Pulmonary artery endothelial cell (primary cell): ENCODE measurements around the gene PCDH11Y. TPM values are rescaled to one million over a fixed set of nuclear protein-coding genes. Genes with fewer than 3 reads are reported as not detected.
"Not testable (repeated sequence)": the region's sequence is repeated elsewhere in the genome, so short reads cannot be mapped to it uniquely, and the experiment has no call there.

Source experiments
- DNase-seq: peaks from one replicate; pipeline ENCODE4 v3.0.0-alpha.2; 2011; ENCODE audit warnings: low read depth, low spot score
- total RNA-seq: library from RNA; depleted of rRNA; stranded (reverse); fragments of >200 nt; gene quantifications from 2 replicates; pipeline ENCODE4 v1.2.3, GENCODE V29; 2014

Gene PCDH11Y, protein sequence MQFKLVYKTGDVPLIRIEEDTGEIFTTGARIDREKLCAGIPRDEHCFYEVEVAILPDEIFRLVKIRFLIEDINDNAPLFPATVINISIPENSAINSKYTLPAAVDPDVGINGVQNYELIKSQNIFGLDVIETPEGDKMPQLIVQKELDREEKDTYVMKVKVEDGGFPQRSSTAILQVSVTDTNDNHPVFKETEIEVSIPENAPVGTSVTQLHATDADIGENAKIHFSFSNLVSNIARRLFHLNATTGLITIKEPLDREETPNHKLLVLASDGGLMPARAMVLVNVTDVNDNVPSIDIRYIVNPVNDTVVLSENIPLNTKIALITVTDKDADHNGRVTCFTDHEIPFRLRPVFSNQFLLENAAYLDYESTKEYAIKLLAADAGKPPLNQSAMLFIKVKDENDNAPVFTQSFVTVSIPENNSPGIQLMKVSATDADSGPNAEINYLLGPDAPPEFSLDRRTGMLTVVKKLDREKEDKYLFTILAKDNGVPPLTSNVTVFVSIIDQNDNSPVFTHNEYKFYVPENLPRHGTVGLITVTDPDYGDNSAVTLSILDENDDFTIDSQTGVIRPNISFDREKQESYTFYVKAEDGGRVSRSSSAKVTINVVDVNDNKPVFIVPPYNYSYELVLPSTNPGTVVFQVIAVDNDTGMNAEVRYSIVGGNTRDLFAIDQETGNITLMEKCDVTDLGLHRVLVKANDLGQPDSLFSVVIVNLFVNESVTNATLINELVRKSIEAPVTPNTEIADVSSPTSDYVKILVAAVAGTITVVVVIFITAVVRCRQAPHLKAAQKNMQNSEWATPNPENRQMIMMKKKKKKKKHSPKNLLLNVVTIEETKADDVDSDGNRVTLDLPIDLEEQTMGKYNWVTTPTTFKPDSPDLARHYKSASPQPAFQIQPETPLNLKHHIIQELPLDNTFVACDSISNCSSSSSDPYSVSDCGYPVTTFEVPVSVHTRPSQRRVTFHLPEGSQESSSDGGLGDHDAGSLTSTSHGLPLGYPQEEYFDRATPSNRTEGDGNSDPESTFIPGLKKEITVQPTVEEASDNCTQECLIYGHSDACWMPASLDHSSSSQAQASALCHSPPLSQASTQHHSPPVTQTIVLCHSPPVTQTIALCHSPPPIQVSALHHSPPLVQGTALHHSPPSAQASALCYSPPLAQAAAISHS (N-terminal part only)
- total RNA-seq, result 0.04 and 0.07 TPM in 2 replicates

- not testable (repeated sequence) for DNase-seq
Measured at GRCh38 chrY:5000057-5000456, at the start of gene PCDH11Y. TSS of gene PCDH11Y (plus strand) at chrY:5000296. CDS start at chrY:5057100, 56,804 bp downstream.

DNA sequence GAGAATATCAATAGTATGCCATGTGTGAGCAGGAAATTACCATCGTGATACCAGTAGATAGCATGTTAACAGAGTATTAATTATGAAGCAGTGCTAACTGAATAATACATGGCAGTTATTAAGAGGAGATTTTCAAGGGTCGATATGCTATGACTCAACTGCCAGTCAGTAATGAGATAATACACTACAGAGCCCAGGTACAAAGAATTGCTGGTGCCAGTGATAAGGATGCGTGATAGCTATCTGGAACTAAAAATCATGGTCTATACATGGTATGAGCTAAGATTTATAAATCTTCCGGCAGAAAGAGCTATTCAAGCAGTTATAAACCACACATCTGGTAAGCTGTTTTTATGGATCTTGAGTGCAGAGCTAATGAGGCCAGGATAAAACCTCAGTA, 32.2 kb upstream of the PCDH11Y start:
- DNase-seq, result not testable (repeated sequence)

- not testable (repeated sequence) for DNase-seq
Measured at GRCh38 chrY:4991743-4992400, 8.2 kb upstream of the PCDH11Y start.

DNA sequence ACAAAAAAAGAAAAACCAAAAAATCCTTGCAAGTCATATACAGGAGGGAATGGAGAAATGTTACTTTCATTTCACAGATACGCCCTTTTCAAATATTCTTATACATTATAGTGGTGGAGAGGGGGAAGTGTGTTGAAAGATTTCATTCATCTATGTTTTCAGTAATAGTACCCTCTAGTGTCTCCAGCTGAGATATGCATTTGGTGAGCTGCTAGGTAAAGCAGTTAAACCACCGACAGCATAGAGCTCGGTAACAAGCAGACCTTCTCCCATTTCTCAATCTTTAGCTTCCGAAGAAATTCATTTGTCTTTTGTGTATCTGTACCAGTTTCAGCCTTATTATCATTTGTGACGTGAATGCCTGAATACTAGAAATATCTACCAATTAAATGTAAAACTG, 5.2 kb upstream of the PCDH11Y start:
- not testable (repeated sequence) for DNase-seq

DNA sequence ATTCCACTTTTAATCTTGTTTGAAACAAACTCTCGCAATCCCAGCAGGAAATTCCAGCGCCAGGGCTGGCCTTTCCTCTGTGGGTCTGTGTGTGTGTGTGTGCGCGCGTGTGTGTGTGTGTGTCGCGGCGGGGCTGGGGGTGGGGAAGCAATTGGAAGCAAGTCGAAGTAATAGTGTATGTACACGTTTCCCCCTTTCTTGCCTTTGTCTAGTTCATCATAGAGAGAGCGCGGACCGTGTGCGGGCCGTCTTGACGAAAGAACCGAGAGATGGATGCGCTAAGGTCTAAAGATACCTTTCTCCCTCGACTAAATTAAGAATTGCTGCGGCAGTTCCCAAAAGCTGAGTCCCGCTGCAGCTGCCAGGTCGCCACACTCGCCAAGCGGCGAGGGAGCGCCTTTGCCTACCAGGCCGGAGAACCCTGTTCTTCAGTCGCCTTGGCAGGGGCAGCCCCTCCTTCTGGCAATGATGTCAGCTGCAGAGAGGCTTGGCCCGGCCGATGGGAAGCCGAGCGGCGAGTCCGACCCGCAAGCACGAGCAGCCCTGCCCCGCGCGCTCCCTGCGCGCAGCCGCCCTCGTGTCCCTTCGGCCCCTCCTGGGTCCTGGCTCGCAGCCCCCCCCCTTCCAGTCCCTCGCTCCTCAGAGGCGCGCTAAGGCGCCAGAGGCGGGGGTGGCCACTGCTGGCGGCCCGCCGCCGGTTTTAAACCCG, 2.5 kb downstream of the PCDH11Y start:
- DNase-seq, result not testable (repeated sequence)

GRCh38 chrY:5038972-5039523, 39.0 kb downstream of the PCDH11Y start:
- DNase-seq, result not testable (repeated sequence)

- not testable (repeated sequence) for DNase-seq
Measured at GRCh38 chrY:5083017-5083416, 82.9 kb downstream of the PCDH11Y start.

GRCh38 chrY:5182998-5183397, 182.9 kb downstream of the PCDH11Y start:
- not testable (repeated sequence) for DNase-seq

DNA sequence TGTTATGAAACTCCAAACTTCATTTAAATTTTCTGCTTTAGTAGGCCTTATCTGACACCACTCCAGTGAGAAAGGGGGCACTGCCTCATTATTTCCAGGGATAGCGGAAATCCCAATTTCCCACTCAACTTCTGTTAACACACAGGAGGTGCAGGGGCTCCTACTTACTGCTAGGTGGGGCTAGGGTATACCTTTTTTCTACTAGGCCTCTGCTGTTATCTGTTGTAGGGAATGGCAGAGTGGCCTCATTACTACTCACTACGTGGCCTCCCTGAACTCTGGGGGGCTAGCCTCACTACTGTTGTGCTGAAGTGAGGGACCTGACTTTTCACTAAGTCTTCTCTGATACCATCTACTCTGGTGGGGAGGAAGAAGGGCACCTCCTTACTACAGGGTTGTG, 215.0 kb downstream of the PCDH11Y start:
- not testable (repeated sequence) for DNase-seq

DNA sequence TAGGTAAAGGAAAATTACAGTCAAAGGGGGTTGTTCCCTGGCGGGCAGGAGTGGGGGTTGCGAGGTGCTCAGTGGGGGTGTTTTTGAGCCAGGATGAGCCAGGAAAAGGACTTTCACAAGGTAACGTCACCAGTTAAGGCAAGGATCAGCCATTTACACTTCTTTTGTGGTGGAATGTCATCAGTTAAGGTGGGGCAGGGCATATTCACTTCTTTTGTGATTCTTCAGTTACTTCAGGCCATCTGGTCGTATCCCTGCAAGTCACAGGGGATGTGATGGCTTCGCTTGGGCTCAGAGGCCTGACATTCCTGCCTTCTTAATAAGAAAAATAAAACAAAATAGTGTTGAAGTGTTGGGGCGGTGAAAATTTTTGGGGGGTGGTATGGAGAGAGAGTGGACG, 324.8 kb downstream of the PCDH11Y start:
- DNase-seq, result not testable (repeated sequence)

DNA sequence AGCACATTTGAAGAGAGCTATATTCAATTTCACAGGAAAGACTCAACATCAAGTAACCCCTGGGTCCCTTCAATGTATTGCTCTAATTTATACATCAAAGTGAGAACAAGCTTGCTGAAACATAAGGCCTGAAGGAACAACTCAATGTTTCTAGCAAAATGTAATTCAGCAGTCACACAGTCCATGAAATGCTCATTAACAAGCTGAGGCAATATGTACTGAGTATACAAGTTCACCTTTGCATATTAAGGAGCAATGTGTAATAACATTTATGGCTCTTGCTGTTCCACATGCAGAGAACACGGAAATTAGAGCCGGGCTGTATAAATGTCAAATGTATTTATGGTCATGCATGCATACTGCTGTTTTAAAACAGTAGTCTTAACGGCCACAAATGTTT, 342.1 kb downstream of the PCDH11Y start:
- not testable (repeated sequence) for DNase-seq

DNA sequence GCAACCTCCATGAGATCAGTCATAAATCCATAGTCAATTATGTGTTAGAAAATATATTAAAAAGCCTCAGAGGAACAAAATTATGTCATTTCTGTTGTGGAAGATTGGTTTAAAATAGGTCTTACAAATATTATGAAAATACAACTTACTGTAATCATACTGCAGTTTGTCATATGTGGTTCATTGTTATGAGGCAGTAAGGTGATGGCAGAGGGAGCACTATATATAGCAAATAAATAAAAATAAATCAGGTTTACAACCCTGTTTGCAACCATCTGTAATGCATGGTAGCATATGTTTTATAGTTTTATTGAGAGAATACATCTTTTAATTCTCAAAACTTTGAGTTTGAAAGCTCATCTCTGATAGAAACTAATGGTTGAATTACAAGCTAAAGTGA, 543.6 kb downstream of the PCDH11Y start:
- not testable (repeated sequence) for DNase-seq

GRCh38 chrY:5638589-5638988, 638.5 kb downstream of the PCDH11Y start:
- DNase-seq, result not testable (repeated sequence)

DNA sequence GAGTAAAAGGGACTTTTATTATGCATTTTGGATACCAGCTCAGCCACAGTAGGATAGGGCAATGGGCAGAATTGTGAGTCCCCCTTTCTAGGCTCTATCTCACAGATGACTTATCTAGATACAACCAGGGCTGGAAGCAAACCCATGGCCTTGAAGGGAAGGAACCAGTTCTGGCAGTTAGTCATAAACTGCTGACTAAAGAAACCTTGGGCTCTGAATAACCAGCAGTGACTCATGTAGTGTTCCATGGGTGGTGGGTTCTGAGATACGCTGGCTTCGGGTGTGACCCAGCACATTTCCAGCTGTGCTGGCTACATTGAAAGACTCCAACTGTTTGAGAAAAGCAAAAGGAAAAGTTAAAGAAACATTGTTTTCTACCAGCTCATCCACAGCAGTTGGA, 679.2 kb downstream of the PCDH11Y start:
- not testable (repeated sequence) for DNase-seq

- not testable (repeated sequence) for DNase-seq
Measured at GRCh38 chrY:5708727-5709126, 708.6 kb downstream of the PCDH11Y start.

DNA sequence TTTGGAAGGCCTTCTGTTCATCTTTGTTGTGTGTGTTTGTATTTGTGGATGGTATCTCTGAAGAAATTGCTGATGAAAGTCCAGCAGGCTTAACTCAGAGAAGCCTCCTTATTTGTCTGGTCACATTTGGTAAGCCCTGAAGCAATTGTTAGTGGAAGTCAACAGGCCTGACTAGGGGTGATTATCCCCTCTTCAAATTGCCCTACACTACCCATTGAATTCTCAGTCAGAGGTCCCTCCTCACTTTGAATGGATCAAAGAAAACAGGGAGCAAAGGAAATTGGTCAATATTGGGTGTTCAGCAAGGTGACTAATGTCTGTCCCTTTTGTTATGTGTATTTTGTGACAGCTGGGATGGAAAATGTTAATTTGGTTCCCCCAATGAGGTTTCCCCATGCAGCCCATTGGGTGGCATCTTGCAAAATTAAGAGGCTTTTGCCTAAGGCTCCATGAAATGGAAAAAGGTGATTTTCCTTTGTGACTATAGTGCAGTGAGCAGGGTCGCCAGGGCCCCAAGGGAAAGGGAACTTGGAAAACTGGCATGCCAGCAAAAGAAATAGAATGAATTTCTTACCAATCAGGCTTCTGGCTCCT, 709.8 kb downstream of the PCDH11Y start:
- not testable (repeated sequence) for DNase-seq

- not testable (repeated sequence) for DNase-seq
Measured at GRCh38 chrY:5761403-5761802, 761.3 kb downstream of the PCDH11Y start.

- DNase-seq, result not testable (repeated sequence)
Measured at GRCh38 chrY:5776485-5776884, 776.4 kb downstream of the PCDH11Y start.
